HCT116 (cell line): ENCODE data around the gene CTTNBP2NL. TPM values are rescaled to one million over a fixed set of nuclear protein-coding genes. Genes with fewer than 3 reads are reported as not detected.

Experiments used
- ATAC-seq: fragments of 200-7000 bp; cut with Tn5 transposase; 2 replicates; pipeline ENCODE4 v1.9.1; 2020; ENCODE audit warnings: mild to moderate bottlenecking, moderate library complexity
- BruUV-seq: library from RNA; stranded (reverse); fragments of 400-500 nt; replicated peaks from 2 replicates; lab custom pipeline; 2021; lab: Mats Ljungman, UMichigan
- CTCF ChIA-PET: fragments of 300-600 bp; sonication (Branson Sonifier 250); formaldehyde crosslinking; loops from one replicate; lab custom pipeline; 2021; ENCODE audit warnings: antibody characterized with exemption; lab: Charles Lee
- POLR2A ChIA-PET: fragments of 300-600, 350-600 bp; sonication (Branson Sonifier 250); formaldehyde crosslinking; loops from one replicate; lab custom pipeline; 2021; ENCODE audit warnings: antibody characterized with exemption; lab: Charles Lee
- RAD21 ChIA-PET, 2 experiments: fragments of 300-600 bp; sonication (Branson Sonifier 250); formaldehyde crosslinking; loops; one replicate each; lab custom pipeline; 2023; ENCODE audit warnings: low total read pairs in 2 of 2; ENCODE audit not compliant: uncharacterized antibody in 2 of 2, unreplicated experiment in 2 of 2, low non-redundant PET in 1 of 2; lab: Charles Lee
- DNase-seq: peaks from one replicate; pipeline ENCODE4 v3.0.0-alpha.2; 2010; ENCODE audit warnings: low read depth, low spot score
- H2AFZ ChIP-seq: fragments of 200-600 bp; shearing (Covaris generic), sonication (generic); 2 replicates; pipeline ENCODE4 v1.6.1; 2017; ENCODE audit warnings: low read depth, mixed run types, mixed read lengths, antibody characterized with exemption, low read length; ENCODE audit not compliant: poor library complexity, severe bottlenecking
- H3K27ac ChIP-seq: 2 replicates; pipeline ENCODE4 v1.5.1; 2012; ENCODE audit warnings: low read depth, low read length
- H3K27me3 ChIP-seq: fragments of 200-600 bp; sonication (generic); 2 replicates; pipeline ENCODE4 v1.6.1; 2016; ENCODE audit warnings: mixed run types, low read length, mixed read lengths; ENCODE audit not compliant: insufficient read depth
- H3K36me3 ChIP-seq, 2 experiments: fragments of 200-500 bp in 1 of 2; fragments of 200-600 bp in 1 of 2; sonication (Bioruptor generic) in 1 of 2; sonication (generic) in 1 of 2; 2 replicates each; pipeline versions ENCODE4 v1.5.1 to v1.6.1; 2014 to 2016; ENCODE audit warnings: low read length in 2 of 2, inconsistent platforms in 1 of 2, mixed read lengths in 1 of 2, mixed run types in 1 of 2; ENCODE audit not compliant: insufficient read depth in 2 of 2, control insufficient read depth in 1 of 2
- H3K4me1 ChIP-seq, 2 experiments: fragments of 200-600 bp in 1 of 2; sonication (generic) in 1 of 2; 2 replicates each; pipeline versions ENCODE4 v1.5.1 to v1.6.1; 2012 to 2017; ENCODE audit warnings: low read length in 2 of 2, inconsistent platforms in 1 of 2, mild to moderate bottlenecking in 1 of 2, mixed read lengths in 1 of 2, mixed run types in 1 of 2, moderate library complexity in 1 of 2; ENCODE audit not compliant: insufficient read depth in 2 of 2, control insufficient read depth in 1 of 2
- H3K4me2 ChIP-seq: fragments of 200-600 bp; sonication (generic); 2 replicates; pipeline ENCODE4 v1.6.1; 2017; ENCODE audit warnings: mixed run types, low read length, mixed read lengths
- H3K4me3 ChIP-seq, 2 experiments: fragments of 200-600 bp in 1 of 2; sonication (generic) in 1 of 2; replicated peaks in 1 of 2; 2 replicates each; pipeline ENCODE4 v1.5.1; 2011 to 2016; ENCODE audit warnings: low read length in 2 of 2, control low read depth in 1 of 2, low read depth in 1 of 2, mild to moderate bottlenecking in 1 of 2, mixed read lengths in 1 of 2, mixed run types in 1 of 2
- H3K79me2 ChIP-seq: fragments of 200-600 bp; sonication (generic); 2 replicates; pipeline ENCODE4 v1.6.1; 2017; ENCODE audit warnings: mild to moderate bottlenecking, mixed run types, low read length, moderate library complexity, mixed read lengths; ENCODE audit not compliant: insufficient read depth
- H3K9ac ChIP-seq: fragments of 200-600 bp; sonication (generic); 2 replicates; pipeline ENCODE4 v1.6.1; 2016; ENCODE audit warnings: low read length, mixed read lengths
- H3K9me2 ChIP-seq: fragments of 200-600 bp; sonication (generic), shearing (Covaris generic); 2 replicates; pipeline ENCODE4 v1.6.1; 2017; ENCODE audit warnings: mixed run types, mild to moderate bottlenecking, moderate library complexity; ENCODE audit not compliant: insufficient read depth
- H3K9me3 ChIP-seq, 2 experiments: fragments of 200-500 bp in 1 of 2; fragments of 200-600 bp in 1 of 2; sonication (Bioruptor generic) in 1 of 2; sonication (generic) in 1 of 2; 2 replicates each; pipeline ENCODE4 v1.6.1; 2014 to 2017; ENCODE audit warnings: low read length in 2 of 2, mixed read lengths in 2 of 2, inconsistent platforms in 1 of 2, low read depth in 1 of 2, mild to moderate bottlenecking in 1 of 2, mixed run types in 1 of 2, moderate library complexity in 1 of 2; ENCODE audit not compliant: control insufficient read depth in 1 of 2, insufficient read depth in 1 of 2
- H4K20me1 ChIP-seq: fragments of 200-600 bp; sonication (generic), shearing (Covaris generic); 2 replicates; pipeline ENCODE4 v1.6.1; 2017; ENCODE audit warnings: mixed run types, mild to moderate bottlenecking, moderate library complexity; ENCODE audit not compliant: insufficient read depth
- ATF3 ChIP-seq: IDR thresholded peaks from 2 replicates; pipeline ENCODE4 v1.6.1; 2012
- CEBPB ChIP-seq: IDR thresholded peaks from 2 replicates; pipeline ENCODE4 v1.6.1; 2012; ENCODE audit warnings: low read depth
- ELF1 ChIP-seq: IDR thresholded peaks from 2 replicates; pipeline ENCODE4 v1.6.1; 2012; ENCODE audit warnings: low read depth, borderline replicate concordance
- EZH2 ChIP-seq: fragments of 200-600 bp; sonication (generic); IDR thresholded peaks from 2 replicates; pipeline ENCODE4 v1.6.1; 2017; ENCODE audit warnings: antibody characterized with exemption, mixed run types
- EZH2phosphoT487 ChIP-seq: fragments of 200-600 bp; IDR thresholded peaks from 2 replicates; pipeline ENCODE4 v1.6.1; 2018; ENCODE audit warnings: antibody characterized with exemption, borderline replicate concordance
- MAX ChIP-seq: IDR thresholded peaks from 2 replicates; pipeline ENCODE4 v1.6.1; 2012
- POLR2A ChIP-seq: IDR thresholded peaks from 2 replicates; pipeline ENCODE4 v1.7.0; 2011; ENCODE audit warnings: borderline replicate concordance; ENCODE audit not compliant: insufficient read depth, insufficient read length; ENCODE audit errors: extremely low read depth
- POLR2AphosphoS5 ChIP-seq: IDR thresholded peaks from 2 replicates; pipeline ENCODE4 v1.6.1; 2011; ENCODE audit warnings: mild to moderate bottlenecking, low read depth, low read length, moderate library complexity
- RAD21 ChIP-seq: IDR thresholded peaks from 2 replicates; pipeline ENCODE4 v1.6.1; 2012; ENCODE audit warnings: low read depth, mild to moderate bottlenecking
- SIN3A ChIP-seq: IDR thresholded peaks from 2 replicates; pipeline ENCODE4 v1.6.1; 2012; ENCODE audit warnings: low read depth
- SP1 ChIP-seq: IDR thresholded peaks from 2 replicates; pipeline ENCODE4 v1.6.1; 2012; ENCODE audit warnings: low read depth
- SRF ChIP-seq: IDR thresholded peaks from 2 replicates; pipeline ENCODE4 v1.6.1; 2012; ENCODE audit warnings: low read depth
- YY1 ChIP-seq: IDR thresholded peaks from 2 replicates; pipeline ENCODE4 v1.6.1; 2011; ENCODE audit warnings: low read length, low read depth, moderate library complexity, mild to moderate bottlenecking; ENCODE audit not compliant: insufficient replicate concordance; ENCODE audit errors: extremely low read depth
- ZBTB33 ChIP-seq: IDR thresholded peaks from 2 replicates; pipeline ENCODE4 v1.6.1; 2011; ENCODE audit warnings: mild to moderate bottlenecking, low read length, moderate library complexity; ENCODE audit not compliant: insufficient replicate concordance; ENCODE audit errors: extremely low read depth
- intact Hi-C: fragments of 100-400 bp; cut with micrococcal nuclease; formaldehyde crosslinking; loops from 2 replicates; pipeline ENCODE4 v1.10.0; 2022
- total RNA-seq: library from RNA; stranded (reverse); gene quantifications from one replicate; pipeline ENCODE4 v1.2.1, GENCODE V29; 2021; ENCODE audit not compliant: unreplicated experiment

Gene CTTNBP2NL
- total RNA-seq, 1 experiment from 2014 or later: 18.0 TPM

GRCh38 chr1:112446411-112446810 lies 50.4 kb downstream of the CTTNBP2NL start:
- no peak for TF ChIP-seq EZH2
- no peak for TF ChIP-seq POLR2AphosphoS5
- no peak for TF ChIP-seq ATF3
- TF ChIP-seq YY1: no peak
- TF ChIP-seq SRF: no peak
- TF ChIP-seq POLR2A: no peak
- no peak for TF ChIP-seq ELF1
- TF ChIP-seq CEBPB: no peak
- TF ChIP-seq SIN3A: no peak
- TF ChIP-seq SP1: no peak
- TF ChIP-seq RAD21: no peak
- no peak for TF ChIP-seq MAX
- no peak for TF ChIP-seq EZH2phosphoT487
- TF ChIP-seq ZBTB33: no peak
- no peaks in the 10 kb centered on the region for H3K27me3 ChIP-seq
- H3K9ac ChIP-seq: no peak overlapping the region
- H3K36me3 ChIP-seq: no peaks in the 10 kb centered on the region
- no peaks in the 10 kb centered on the region for H4K20me1 ChIP-seq
- ChIA-PET CTCF (interaction anchor here (0.7 kb wide), 1 partner anchor 1970 kb away, joined by 3 read pairs; no protein-coding TSS in a partner anchor), RAD21 (no interaction called here), POLR2A (no interaction called here)
- no peak overlapping the region for H3K4me3 ChIP-seq
- no peak overlapping the region for H3K27ac ChIP-seq
- H2AFZ ChIP-seq: no peak overlapping the region
- no TSS peak for BruUV-seq
- ATAC-seq (no peak), DNase-seq (no peak)
- H3K79me2 ChIP-seq: no peaks in the 10 kb centered on the region
- no peak overlapping the region for H3K4me2 ChIP-seq
- intact Hi-C loops: no loop called here
- H3K9me2 ChIP-seq: no peaks in the 10 kb centered on the region
- peaks cover 4% of the 10 kb centered on the region in 2 experiments for H3K4me1 ChIP-seq
- no peaks in the 10 kb centered on the region for H3K9me3 ChIP-seq
